CD4-positive, alpha-beta T cell treated with Interleukin-4 for 4 hours (primary cell): ENCODE data around the gene HEMGN.

ENCODE experiments used
- DNase-seq: peaks from one replicate; pipeline ENCODE4 v3.0.0-alpha.2; 2020

Gene HEMGN

GRCh38 chr9:97925497-97926334 lies 12.3 kb downstream of the HEMGN start:
- DNase-seq: no peak

GRCh38 chr9:97924386-97924785 lies 13.6 kb downstream of the HEMGN start:
- DNase-seq: no peak

- peak; percentile 84 for DNase-seq
Measured at GRCh38 chr9:97923529-97924108, 14.4 kb downstream of the HEMGN start.

GRCh38 chr9:97921959-97922724 lies 15.8 kb downstream of the HEMGN start, which contains the start of gene TRMO:
Gene TRMO, minus strand, starts transcription at chr9:97922500. Its CDS starts 7 bp downstream, at chr9:97922493.
- peak; percentile 98 for DNase-seq

- DNase-seq: no peak
Measured at GRCh38 chr9:97919217-97919813, 18.7 kb downstream of the HEMGN start.

GRCh38 chr9:97918611-97919010 lies 19.4 kb downstream of the HEMGN start:
- no peak for DNase-seq

- DNase-seq: no peak
Measured at GRCh38 chr9:97911970-97912369, 26.0 kb downstream of the HEMGN start.

- no peak for DNase-seq
Measured at GRCh38 chr9:97911528-97911927, 26.4 kb downstream of the HEMGN start.

GRCh38 chr9:97910357-97910756 lies 27.6 kb downstream of the HEMGN start:
- peak; percentile 68 for DNase-seq

- DNase-seq: peak; percentile 53
Measured at GRCh38 chr9:97908705-97909104, 29.3 kb downstream of the HEMGN start.

- no peak for DNase-seq
Measured at GRCh38 chr9:97907632-97908031, 30.3 kb downstream of the HEMGN start.

- DNase-seq: peak; percentile 36
Measured at GRCh38 chr9:97907046-97907445, 30.9 kb downstream of the HEMGN start.

- peak; percentile 75 for DNase-seq
Measured at GRCh38 chr9:97906236-97906831, 31.6 kb downstream of the HEMGN start.

GRCh38 chr9:97905228-97905627 lies 32.7 kb downstream of the HEMGN start:
- DNase-seq: peak; percentile 85

- DNase-seq: peak; percentile 62
Measured at GRCh38 chr9:97904725-97905124, 33.2 kb downstream of the HEMGN start.

GRCh38 chr9:97903177-97903576 lies 34.8 kb downstream of the HEMGN start:
- no peak for DNase-seq

- DNase-seq: peak; percentile 69
Measured at GRCh38 chr9:97900738-97901565, 37.0 kb downstream of the HEMGN start.

GRCh38 chr9:97900103-97900737 lies 37.8 kb downstream of the HEMGN start:
- DNase-seq: no peak

- DNase-seq: no peak
Measured at GRCh38 chr9:97895695-97896332, 42.2 kb downstream of the HEMGN start.

GRCh38 chr9:97895211-97895610 lies 42.8 kb downstream of the HEMGN start:
- no peak for DNase-seq

- DNase-seq: no peak
Measured at GRCh38 chr9:97892421-97892820, 45.6 kb downstream of the HEMGN start.
